Activated CD4-positive, alpha-beta memory T cell treated with anti-CD3 and anti-CD28 coated beads for 36 hours (primary cell): ENCODE results near the gene LCE2B. TPM values are rescaled to one million over a fixed set of nuclear protein-coding genes. Genes with fewer than 3 reads are reported as not detected.
"Not testable (repeated sequence)": the region's sequence is repeated elsewhere in the genome, so short reads cannot be mapped to it uniquely, and the experiment has no call there.

Experiments
- CTCF ChIA-PET: fragments of 350-600 bp; sonication (Branson Sonifier 250); formaldehyde crosslinking; loops from one replicate; lab custom pipeline; 2021; ENCODE audit warnings: antibody characterized with exemption, inconsistent platforms; lab: Charles Lee
- POLR2A ChIA-PET: fragments of 350-600 bp; sonication (Branson Sonifier 250); formaldehyde crosslinking; loops from one replicate; lab custom pipeline; 2021; ENCODE audit warnings: antibody characterized with exemption; lab: Charles Lee
- DNase-seq: peaks from one replicate; pipeline ENCODE4 v3.0.0-alpha.2; 2020
- H3K27ac Mint-ChIP-seq: one replicate; pipeline ENCODE4 v1.8.0; 2021; ENCODE audit warnings: mixed read lengths
- H3K27me3 Mint-ChIP-seq: one replicate; pipeline ENCODE4 v1.8.0; 2021; ENCODE audit warnings: mixed read lengths
- H3K36me3 Mint-ChIP-seq: one replicate; pipeline ENCODE4 v1.8.0; 2021; ENCODE audit warnings: mixed read lengths
- H3K4me1 Mint-ChIP-seq: one replicate; pipeline ENCODE4 v1.8.0; 2021; ENCODE audit warnings: low read depth, mixed read lengths
- H3K4me3 Mint-ChIP-seq: one replicate; pipeline ENCODE4 v1.8.0; 2021; ENCODE audit warnings: mild to moderate bottlenecking, mixed read lengths
- H3K9me3 Mint-ChIP-seq: one replicate; pipeline ENCODE4 v1.8.0; 2021; ENCODE audit warnings: mixed read lengths
- intact Hi-C: fragments of 100-400 bp; cut with micrococcal nuclease; formaldehyde crosslinking; loops from one replicate; pipeline ENCODE4 v1.15.1; 2023
- total RNA-seq, 2 experiments: library from RNA; stranded (reverse); gene quantifications; one replicate each; pipeline ENCODE4 v1.2.3, GENCODE V29; 2021

The LCE2B gene, protein sequence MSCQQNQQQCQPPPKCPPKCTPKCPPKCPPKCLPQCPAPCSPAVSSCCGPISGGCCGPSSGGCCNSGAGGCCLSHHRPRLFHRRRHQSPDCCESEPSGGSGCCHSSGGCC
- not detected for total RNA-seq

DNA sequence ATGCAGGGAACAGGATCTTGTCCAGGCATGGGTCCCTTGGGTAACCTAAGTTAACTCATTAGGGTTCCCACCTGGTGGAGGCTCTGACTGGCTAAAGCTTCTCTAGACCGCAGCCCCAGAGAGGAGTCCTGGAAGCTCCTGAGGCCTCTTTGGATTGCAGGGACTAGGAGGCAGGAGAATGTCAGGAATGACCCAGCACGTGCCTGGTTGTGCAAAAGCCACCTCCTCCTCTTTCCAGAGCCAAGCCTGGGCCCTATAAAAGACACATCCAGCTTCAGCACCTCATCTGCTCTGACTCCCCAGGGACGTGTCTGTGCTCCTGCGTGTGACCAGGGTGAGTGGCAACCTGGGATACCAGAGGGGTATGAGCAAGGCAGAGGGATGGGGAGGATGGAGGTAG is at the start of gene LCE2B:
LCE2B (plus strand) TSS at position 301 of the 400 bp plus-strand sequence. CDS start 721 bp downstream, outside the sequence.
- H3K9me3 Mint-ChIP-seq, H3K36me3 Mint-ChIP-seq, H3K4me3 Mint-ChIP-seq, H3K27ac Mint-ChIP-seq, POLR2A ChIA-PET, intact Hi-C loops, H3K4me1 Mint-ChIP-seq, CTCF ChIA-PET, DNase-seq: not testable (repeated sequence)
- peaks cover 35% of the 10 kb centered on the region for H3K27me3 Mint-ChIP-seq

- CTCF ChIA-PET: interaction anchor here (2.3 kb wide), 1 partner anchor 14 kb away, joined by 10 read pairs; no protein-coding TSS in a partner anchor
- no peaks in the 10 kb centered on the region for H3K36me3 Mint-ChIP-seq
Observed at GRCh38 chr1:152640351-152640750, 45.6 kb upstream of the LCE2B start.

GRCh38 chr1:152643945-152644344 is 42.0 kb upstream of the LCE2B start:
- Mint-ChIP-seq H3K27me3 (peaks cover 17% of the 10 kb centered on the region), H3K36me3 (no peaks in the 10 kb centered on the region), H3K9me3 (peaks cover 2% of the 10 kb centered on the region), H3K27ac (no peak overlapping the region), H3K4me1 (no peaks in the 10 kb centered on the region), H3K4me3 (no peak overlapping the region)
- DNase-seq: no peak
- ChIA-PET CTCF (interaction anchor here (1.7 kb wide), 1 partner anchor 9 kb away, joined by 5 read pairs; no protein-coding TSS in a partner anchor), POLR2A (interaction anchor here (0.6 kb wide), 1 partner anchor 10 kb away, joined by 3 read pairs; no protein-coding TSS in a partner anchor)
- intact Hi-C loops: no loop called here

More at GRCh38 chr1:152640351-152640750, 45.6 kb upstream of the LCE2B start:
- no peak overlapping the region for H3K27ac Mint-ChIP-seq
- peaks cover 4% of the 10 kb centered on the region for H3K27me3 Mint-ChIP-seq
- no peak for DNase-seq
- POLR2A ChIA-PET: no interaction called here
- intact Hi-C loops: no loop called here
- no peaks in the 10 kb centered on the region for H3K4me1 Mint-ChIP-seq
- peaks cover 6% of the 10 kb centered on the region for H3K9me3 Mint-ChIP-seq
- H3K4me3 Mint-ChIP-seq: no peak overlapping the region

- Mint-ChIP-seq H3K27me3 (peaks cover 19% of the 10 kb centered on the region), H3K4me1 (no peaks in the 10 kb centered on the region), H3K4me3 (no peak overlapping the region), H3K36me3 (no peaks in the 10 kb centered on the region), H3K27ac (no peak overlapping the region), H3K9me3 (no peaks in the 10 kb centered on the region)
- DNase-seq: no peak
- ChIA-PET CTCF (no interaction called here), POLR2A (no interaction called here)
- intact Hi-C loops: no loop called here
Observed at GRCh38 chr1:152645146-152645545, 40.8 kb upstream of the LCE2B start.

GRCh38 chr1:152646656-152647055 is 39.3 kb upstream of the LCE2B start:
- POLR2A ChIA-PET: no interaction called here
- Mint-ChIP-seq H3K4me3 (no peak overlapping the region), H3K9me3 (no peaks in the 10 kb centered on the region), H3K36me3 (no peaks in the 10 kb centered on the region), H3K27me3 (peaks cover 19% of the 10 kb centered on the region), H3K27ac (no peak overlapping the region), H3K4me1 (no peaks in the 10 kb centered on the region)
- DNase-seq: no peak
- CTCF ChIA-PET: no interaction called here
- intact Hi-C loops: no loop called here

GRCh38 chr1:152654110-152654509 is 31.8 kb upstream of the LCE2B start:
- Mint-ChIP-seq H3K4me3 (no peak overlapping the region), H3K9me3 (no peaks in the 10 kb centered on the region), H3K4me1 (peaks cover 3% of the 10 kb centered on the region), H3K27me3 (peaks cover 9% of the 10 kb centered on the region), H3K36me3 (no peaks in the 10 kb centered on the region), H3K27ac (no peak overlapping the region)
- POLR2A ChIA-PET: interaction anchor here (0.5 kb wide), 1 partner anchor 11 kb away, joined by 3 read pairs; no protein-coding TSS in a partner anchor
- intact Hi-C loops: loop anchor here (2.0 kb wide), 1 partner anchor 569 kb away; no protein-coding TSS in a partner anchor
- CTCF ChIA-PET: interaction anchor here (0.7 to 2.1 kb wide), 16 partner anchors 9 to 572 kb away, joined by 3 to 10 read pairs (median 4); partner anchors contain the start of gene LCE2D
- DNase-seq: peak; percentile 69

GRCh38 chr1:152656459-152656858 is 29.5 kb upstream of the LCE2B start:
- intact Hi-C loops: no loop called here
- Mint-ChIP-seq H3K4me3 (no peak overlapping the region), H3K27me3 (peaks cover 5% of the 10 kb centered on the region), H3K36me3 (no peaks in the 10 kb centered on the region), H3K27ac (no peak overlapping the region), H3K4me1 (peaks cover 3% of the 10 kb centered on the region), H3K9me3 (no peaks in the 10 kb centered on the region)
- POLR2A ChIA-PET: no interaction called here
- no peak for DNase-seq
- CTCF ChIA-PET: interaction anchor here (0.6 kb wide), 1 partner anchor 120 kb away, joined by 3 read pairs; no protein-coding TSS in a partner anchor

GRCh38 chr1:152657677-152658076 is 28.2 kb upstream of the LCE2B start:
- CTCF ChIA-PET: no interaction called here
- Mint-ChIP-seq H3K4me3 (no peak overlapping the region), H3K36me3 (no peaks in the 10 kb centered on the region), H3K9me3 (no peaks in the 10 kb centered on the region), H3K27me3 (peaks cover 2% of the 10 kb centered on the region), H3K4me1 (peaks cover 3% of the 10 kb centered on the region), H3K27ac (no peak overlapping the region)
- no peak for DNase-seq
- POLR2A ChIA-PET: no interaction called here
- intact Hi-C loops: no loop called here

DNA sequence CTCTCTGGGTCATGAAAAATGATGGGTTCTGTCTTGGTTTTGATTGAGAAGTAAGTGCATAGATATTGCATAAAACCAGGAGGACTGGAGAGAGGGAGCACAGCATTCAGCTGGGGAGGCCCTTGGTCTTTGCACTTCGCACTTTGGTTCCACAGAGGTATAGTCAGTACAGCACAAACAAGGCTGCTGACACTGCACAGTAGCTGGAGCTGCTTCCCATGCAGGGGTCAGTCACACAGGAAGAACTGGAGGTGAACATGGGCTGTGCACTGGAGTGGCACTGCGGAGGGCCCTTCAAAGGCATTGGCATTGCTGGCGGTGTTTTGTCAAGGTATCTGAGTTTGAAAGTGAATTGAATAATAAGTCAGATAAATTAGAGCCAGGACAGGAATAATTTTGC is 27.3 kb upstream of the LCE2B start:
- intact Hi-C loops: no loop called here
- no peaks in the 10 kb centered on the region for H3K9me3 Mint-ChIP-seq
- H3K27me3 Mint-ChIP-seq: peaks cover 2% of the 10 kb centered on the region
- no peak for DNase-seq
- CTCF ChIA-PET: no interaction called here
- no peaks in the 10 kb centered on the region for H3K36me3 Mint-ChIP-seq
- H3K4me1 Mint-ChIP-seq: peaks cover 3% of the 10 kb centered on the region
- no peak overlapping the region for H3K4me3 Mint-ChIP-seq
- POLR2A ChIA-PET: no interaction called here
- no peak overlapping the region for H3K27ac Mint-ChIP-seq

DNA sequence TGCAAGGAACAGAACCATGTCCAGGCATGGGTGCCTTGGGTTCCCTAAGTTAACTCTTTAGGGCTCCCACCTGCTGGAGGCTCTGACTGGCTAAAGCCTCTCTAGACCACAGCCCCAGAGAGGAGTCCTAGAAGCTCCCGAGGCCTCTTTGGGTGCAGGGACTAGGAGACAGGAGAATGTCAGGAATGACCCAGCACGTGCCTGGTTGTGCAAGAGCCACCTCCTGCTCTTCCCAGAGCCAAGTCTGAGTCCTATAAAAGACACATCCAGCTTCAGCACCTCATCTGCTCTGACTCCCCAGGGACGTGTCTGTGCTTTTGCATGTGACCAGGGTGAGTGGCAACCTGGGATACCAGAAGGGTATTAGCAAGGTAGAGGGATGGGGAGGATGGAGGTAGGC is 22.8 kb upstream of the LCE2B start, which contains the start of gene LCE2D:
LCE2D (plus strand) TSS at position 283 of the 400 bp plus-strand sequence. CDS start 726 bp downstream, outside the sequence.
- DNase-seq: no peak
- CTCF ChIA-PET: interaction anchor here (1.8 kb wide), 1 partner anchor 9 kb away, joined by 6 read pairs; no protein-coding TSS in a partner anchor
- H3K4me1 Mint-ChIP-seq: no peaks in the 10 kb centered on the region
- H3K27me3 Mint-ChIP-seq: peaks cover 4% of the 10 kb centered on the region
- H3K27ac Mint-ChIP-seq: no peak within 1 kb of the TSS
- no peak within 1 kb of the TSS for H3K4me3 Mint-ChIP-seq
- intact Hi-C loops: no loop called here
- H3K36me3 Mint-ChIP-seq: no peaks in the 10 kb centered on the region
- no peaks in the 10 kb centered on the region for H3K9me3 Mint-ChIP-seq
- POLR2A ChIA-PET: no interaction called here

DNA sequence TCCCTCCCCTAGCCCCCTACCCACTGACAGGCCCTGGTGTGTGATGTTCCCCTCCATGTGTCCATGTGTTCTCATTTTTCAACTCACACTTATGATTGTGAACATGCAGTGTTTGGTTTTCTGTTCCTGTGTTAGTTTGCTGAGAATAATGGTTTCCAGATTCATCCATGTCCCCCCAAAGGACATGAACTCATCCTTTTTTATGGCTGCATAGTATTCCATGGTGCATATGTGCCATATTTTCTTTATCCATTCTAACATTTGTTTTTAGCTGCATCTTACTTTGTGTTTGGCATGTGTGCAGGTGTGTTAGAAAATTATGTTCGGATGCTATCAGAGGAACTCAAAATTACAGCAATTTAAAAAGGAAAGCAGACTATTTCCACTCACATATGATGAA is 19.8 kb upstream of the LCE2B start:
- H3K4me1 Mint-ChIP-seq, intact Hi-C loops, H3K27ac Mint-ChIP-seq, H3K36me3 Mint-ChIP-seq, POLR2A ChIA-PET, H3K4me3 Mint-ChIP-seq, DNase-seq, H3K9me3 Mint-ChIP-seq, H3K27me3 Mint-ChIP-seq, CTCF ChIA-PET: not testable (repeated sequence)

DNA sequence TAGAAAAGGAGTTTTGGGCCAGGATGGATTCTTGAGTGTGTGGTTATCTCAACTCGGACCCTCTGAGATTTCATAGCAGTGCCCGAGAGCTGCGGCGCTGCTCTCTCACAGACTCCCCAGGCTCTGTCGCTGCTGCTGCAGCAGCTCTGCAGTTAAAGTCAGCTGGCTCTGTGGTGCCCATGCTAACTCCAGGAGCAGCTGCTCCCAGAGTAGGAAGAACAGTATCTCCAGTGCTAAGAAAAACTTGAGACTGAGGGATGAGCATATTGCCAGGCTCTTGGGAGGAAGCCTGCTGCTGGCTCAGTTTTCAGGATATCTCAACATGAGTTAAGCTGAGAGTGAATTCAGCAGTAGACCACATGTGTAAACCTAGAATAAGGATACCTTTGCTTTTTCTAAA is 18.3 kb upstream of the LCE2B start:
- H3K27ac Mint-ChIP-seq: no peak overlapping the region
- no peaks in the 10 kb centered on the region for H3K36me3 Mint-ChIP-seq
- no peak for DNase-seq
- intact Hi-C loops: no loop called here
- no peak overlapping the region for H3K4me3 Mint-ChIP-seq
- CTCF ChIA-PET: interaction anchor here (1.4 kb wide), 1 partner anchor 14 kb away, joined by 4 read pairs; no protein-coding TSS in a partner anchor
- H3K9me3 Mint-ChIP-seq: no peaks in the 10 kb centered on the region
- POLR2A ChIA-PET: no interaction called here
- H3K4me1 Mint-ChIP-seq: no peaks in the 10 kb centered on the region
- H3K27me3 Mint-ChIP-seq: peaks cover 4% of the 10 kb centered on the region

DNA sequence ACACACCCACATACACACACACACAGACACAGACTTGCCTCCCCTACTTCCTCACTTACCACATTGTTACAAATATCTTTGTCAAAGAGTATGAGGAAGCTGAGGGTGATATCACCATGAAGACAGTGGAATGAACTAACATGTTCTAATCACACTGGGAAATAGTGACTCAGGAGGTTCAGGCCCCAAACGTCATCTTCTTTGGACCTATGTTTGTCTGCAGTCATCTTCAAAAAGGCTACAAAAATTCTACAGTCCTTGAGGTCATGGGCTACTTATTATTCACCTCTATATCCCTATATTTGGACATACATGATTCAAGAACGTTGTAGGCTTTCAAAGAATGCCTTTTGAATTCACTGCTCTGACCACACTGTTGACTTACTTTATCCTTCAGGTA is 12.9 kb upstream of the LCE2B start:
- H3K4me1 Mint-ChIP-seq: no peaks in the 10 kb centered on the region
- intact Hi-C loops: no loop called here
- H3K27ac Mint-ChIP-seq: no peak overlapping the region

More for the DNA sequence above, 12.9 kb upstream of the LCE2B start:
- POLR2A ChIA-PET: no interaction called here
- peaks cover 12% of the 10 kb centered on the region for H3K27me3 Mint-ChIP-seq
- DNase-seq: no peak
- no peak overlapping the region for H3K4me3 Mint-ChIP-seq
- H3K36me3 Mint-ChIP-seq: no peaks in the 10 kb centered on the region
- CTCF ChIA-PET: no interaction called here
- H3K9me3 Mint-ChIP-seq: no peaks in the 10 kb centered on the region
